ENCODE results near the gene SOD1. TPM values are rescaled to one million over a fixed set of nuclear protein-coding genes. Genes with fewer than 3 reads are reported as not detected.

Gene SOD1
- total RNA-seq, 6 donors from 2014 or later: 35.6 to 158 (median 128) TPM

DNA sequence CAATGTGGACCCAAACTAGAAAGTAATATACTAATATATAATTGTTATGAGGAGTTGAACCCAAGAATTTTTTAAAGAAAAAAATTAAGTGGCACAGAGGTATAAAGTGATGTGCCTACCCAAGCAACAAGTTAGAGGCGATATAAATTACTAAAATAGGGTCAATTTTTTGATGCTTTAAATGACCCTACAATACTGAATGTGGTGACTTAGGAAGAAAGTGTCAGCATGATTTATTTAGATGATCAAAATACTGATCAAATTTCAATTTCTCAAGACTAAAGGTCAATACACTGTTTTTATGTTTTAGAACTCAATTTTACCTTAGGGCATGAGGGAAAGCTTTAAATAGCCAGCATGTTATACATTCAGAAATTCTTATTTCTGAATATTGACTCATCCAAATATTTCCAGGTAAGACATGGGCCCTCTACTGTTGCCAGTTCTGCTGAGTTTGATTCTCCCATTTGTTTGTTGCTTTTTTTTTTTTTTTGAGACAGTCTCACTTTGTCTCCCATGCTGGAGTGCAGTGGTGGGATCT lies 52.3 kb downstream of the SOD1 start:
- DNase-seq: no peak
- Histone ChIP-seq H3K9me3 (no peaks in the 10 kb centered on the region), H3K4me3 (no peak overlapping the region), H3K27ac (no peak overlapping the region), H3K27me3 (no peaks in the 10 kb centered on the region), H3K4me1 (peaks cover 18 to 57% (median 27%) of the 10 kb centered on the region in 4 donors), H3K36me3 (no peaks in the 10 kb centered on the region)
- TF ChIP-seq, protein P1, sequence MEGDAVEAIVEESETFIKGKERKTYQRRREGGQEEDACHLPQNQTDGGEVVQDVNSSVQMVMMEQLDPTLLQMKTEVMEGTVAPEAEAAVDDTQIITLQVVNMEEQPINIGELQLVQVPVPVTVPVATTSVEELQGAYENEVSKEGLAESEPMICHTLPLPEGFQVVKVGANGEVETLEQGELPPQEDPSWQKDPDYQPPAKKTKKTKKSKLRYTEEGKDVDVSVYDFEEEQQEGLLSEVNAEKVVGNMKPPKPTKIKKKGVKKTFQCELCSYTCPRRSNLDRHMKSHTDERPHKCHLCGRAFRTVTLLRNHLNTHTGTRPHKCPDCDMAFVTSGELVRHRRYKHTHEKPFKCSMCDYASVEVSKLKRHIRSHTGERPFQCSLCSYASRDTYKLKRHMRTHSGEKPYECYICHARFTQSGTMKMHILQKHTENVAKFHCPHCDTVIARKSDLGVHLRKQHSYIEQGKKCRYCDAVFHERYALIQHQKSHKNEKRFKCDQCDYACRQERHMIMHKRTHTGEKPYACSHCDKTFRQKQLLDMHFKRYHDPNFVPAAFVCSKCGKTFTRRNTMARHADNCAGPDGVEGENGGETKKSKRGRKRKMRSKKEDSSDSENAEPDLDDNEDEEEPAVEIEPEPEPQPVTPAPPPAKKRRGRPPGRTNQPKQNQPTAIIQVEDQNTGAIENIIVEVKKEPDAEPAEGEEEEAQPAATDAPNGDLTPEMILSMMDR (IDR thresholded peaks at IDR 0.05): no peak
- WGBS, 2 donors: 97 to 98% methylated on average over 1 of the region's 1 CpG
- no peak for ATAC-seq (ENCODE audit: low FRiP score in 2 of 2)

GRCh38 chr21:31713115-31713514 lies 53.6 kb downstream of the SOD1 start:
- H3K4me1 ChIP-seq: peaks cover 18 to 49% (median 26%) of the 10 kb centered on the region in 4 donors
- ATAC-seq (ENCODE audit: low FRiP score in 2 of 2) (no peak), DNase-seq (no peak)
- H3K27me3 ChIP-seq: no peaks in the 10 kb centered on the region
- TF ChIP-seq POLR2AphosphoS5 (IDR thresholded peaks at IDR 0.05) (no peak), POLR2A (IDR thresholded peaks at IDR 0.05) (no peak), EP300 (IDR thresholded peaks at IDR 0.05) (no peak)
- TF ChIP-seq, protein P1 (IDR thresholded peaks at IDR 0.05): no peak
- 58 to 66% methylated on average over 3 of the region's 3 CpGs for WGBS, 2 donors
- H3K27ac ChIP-seq: no peak overlapping the region
- no peaks in the 10 kb centered on the region for H3K36me3 ChIP-seq
- no peaks in the 10 kb centered on the region for H3K9me3 ChIP-seq
- H3K4me3 ChIP-seq: no peak overlapping the region

- ATAC-seq (ENCODE audit: low FRiP score in 2 of 2): no peak
- no peak overlapping the region for H3K4me3 ChIP-seq
Measured at GRCh38 chr21:31713973-31714740, 54.7 kb downstream of the SOD1 start.

DNA sequence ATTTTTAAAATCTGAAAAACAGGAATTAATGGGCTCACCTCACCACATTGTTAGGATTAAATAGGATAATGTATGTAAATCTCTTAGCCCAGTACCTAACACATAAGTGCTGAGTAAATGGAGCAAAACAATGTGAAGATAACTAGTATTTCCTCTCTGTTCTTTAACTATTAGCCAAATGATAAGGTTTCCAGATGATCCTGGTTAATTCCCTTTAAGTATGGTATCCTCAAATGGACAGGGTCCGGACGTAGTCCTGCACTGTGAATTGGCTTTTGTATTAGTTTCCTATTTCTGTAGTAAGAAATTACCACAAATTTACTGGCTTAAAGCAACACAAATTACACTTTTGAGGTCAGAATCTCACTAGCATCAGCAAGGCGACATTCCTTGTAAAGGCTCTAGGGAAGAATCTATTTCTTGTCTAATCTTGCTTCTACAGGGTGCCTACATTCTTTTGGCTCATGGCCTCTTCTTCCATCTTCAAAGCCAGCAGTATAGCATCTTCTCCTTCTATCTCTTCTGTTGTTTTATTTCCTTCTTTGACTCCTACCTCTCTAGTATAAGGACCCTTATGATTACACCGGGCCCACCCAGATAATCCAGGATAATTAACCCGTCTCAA lies 55.4 kb downstream of the SOD1 start:
- DNase-seq (no peak), ATAC-seq (ENCODE audit: low FRiP score in 2 of 2) (no peak)
- 88 to 93% methylated on average over 5 of the region's 5 CpGs for WGBS, 2 donors
- H3K4me3 ChIP-seq: no peak overlapping the region
- no peaks in the 10 kb centered on the region for H3K36me3 ChIP-seq
- peaks cover 13 to 40% (median 16%) of the 10 kb centered on the region in 4 donors for H3K4me1 ChIP-seq
- no peak overlapping the region for H3K27ac ChIP-seq
- H3K27me3 ChIP-seq: no peaks in the 10 kb centered on the region
- TF ChIP-seq, protein P1 (IDR thresholded peaks at IDR 0.05): no peak
- no peak for TF ChIP-seq POLR2A (IDR thresholded peaks at IDR 0.05)
- no peak for TF ChIP-seq POLR2AphosphoS5 (IDR thresholded peaks at IDR 0.05)
- H3K9me3 ChIP-seq: no peaks in the 10 kb centered on the region

More at GRCh38 chr21:31713973-31714740, 54.7 kb downstream of the SOD1 start:
- Histone ChIP-seq H3K27me3 (no peaks in the 10 kb centered on the region), H3K4me1 (peaks cover 16 to 43% (median 18%) of the 10 kb centered on the region in 4 donors), H3K36me3 (no peaks in the 10 kb centered on the region), H3K9me3 (no peaks in the 10 kb centered on the region), H3K27ac (no peak overlapping the region)
- no peak for TF ChIP-seq POLR2AphosphoS5 (IDR thresholded peaks at IDR 0.05)
- 77 to 83% methylated on average over 5 of the region's 5 CpGs for WGBS, 2 donors
- no peak for DNase-seq

DNA sequence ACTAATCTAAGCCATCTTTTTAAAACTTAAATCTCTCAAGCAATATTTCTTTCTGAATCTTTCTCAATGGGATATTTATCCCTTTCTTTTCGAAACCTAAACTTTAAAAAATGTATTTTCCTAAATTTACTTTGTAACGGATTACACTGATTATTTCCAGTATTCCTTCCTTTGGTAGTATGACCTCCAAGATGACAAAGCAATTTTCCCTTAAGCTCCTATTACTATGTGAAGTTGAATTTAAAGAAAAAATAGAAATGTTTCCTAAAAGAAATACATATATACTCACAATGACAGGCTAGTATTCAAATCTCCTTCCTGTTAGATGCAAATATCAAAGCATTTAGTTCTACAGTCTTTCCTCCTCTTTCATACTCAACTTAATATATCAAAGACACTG lies 56.6 kb downstream of the SOD1 start:
- WGBS, 2 donors: 83 to 93% methylated on average over 2 of the region's 2 CpGs
- H3K27me3 ChIP-seq: no peaks in the 10 kb centered on the region
- H3K36me3 ChIP-seq: no peaks in the 10 kb centered on the region
- ATAC-seq (ENCODE audit: low FRiP score in 2 of 2) (no peak), DNase-seq (no peak)
- no peaks in the 10 kb centered on the region for H3K9me3 ChIP-seq
- H3K4me1 ChIP-seq: peaks cover 13 to 38% (median 18%) of the 10 kb centered on the region in 4 donors
- no peak for TF ChIP-seq POLR2A (IDR thresholded peaks at IDR 0.05)
- TF ChIP-seq, protein P1 (IDR thresholded peaks at IDR 0.05): no peak
- TF ChIP-seq EP300 (IDR thresholded peaks at IDR 0.05): no peak
- no peak for TF ChIP-seq POLR2AphosphoS5 (IDR thresholded peaks at IDR 0.05)
- H3K27ac ChIP-seq: no peak overlapping the region
- no peak overlapping the region for H3K4me3 ChIP-seq
